IMR-90 (cell line): ENCODE data around the gene OTOGL. TPM values are rescaled to one million over a fixed set of nuclear protein-coding genes. Genes with fewer than 3 reads are reported as not detected.

Experiments
- ATAC-seq: fragments of 200-7000 bp; cut with Tn5 transposase; 2 replicates; pipeline ENCODE4 v1.9.1; 2020; ENCODE audit warnings: low read depth, mild to moderate bottlenecking, moderate library complexity
- BruUV-seq: library from RNA; stranded (reverse); fragments of 400-500 nt; replicated peaks from 2 replicates; lab custom pipeline; 2021; lab: Mats Ljungman, UMichigan
- CTCF ChIA-PET: fragments of 300-600 bp; formaldehyde crosslinking; extraction: SDS; loops from one replicate; lab custom pipeline; 2021; ENCODE audit warnings: antibody characterized with exemption; lab: Yijun Ruan, JAX
- POLR2A ChIA-PET: fragments of 300-600 bp; sonication (Branson Sonifier 250); formaldehyde crosslinking; loops from one replicate; lab custom pipeline; 2022; ENCODE audit warnings: antibody characterized with exemption; ENCODE audit not compliant: unreplicated experiment; lab: Charles Lee
- DNase-seq: peaks from one replicate; pipeline ENCODE4 v3.0.0; 2013
- H2AFZ ChIP-seq: replicated peaks from 2 replicates; pipeline ENCODE3; 2013; ENCODE audit warnings: low read length, mild to moderate bottlenecking; ENCODE audit not compliant: poor library complexity
- H2AK5ac ChIP-seq: 2 replicates; pipeline ENCODE4 v1.6.1; 2013; ENCODE audit warnings: low read depth, low read length, inconsistent platforms
- H2AK9ac ChIP-seq: replicated peaks from 2 replicates; pipeline ENCODE3; 2013; ENCODE audit warnings: mild to moderate bottlenecking, low read depth, low read length, moderate library complexity; ENCODE audit not compliant: poor library complexity
- H2BK120ac ChIP-seq: 2 replicates; pipeline ENCODE4 v1.6.1; 2013; ENCODE audit warnings: low read depth, low read length, inconsistent platforms
- H2BK15ac ChIP-seq: 3 replicates; pipeline ENCODE4 v1.6.1; 2013; ENCODE audit warnings: low read depth, low read length, inconsistent platforms
- H2BK20ac ChIP-seq: 2 replicates; pipeline ENCODE4 v1.6.1; 2013; ENCODE audit warnings: low read depth, mild to moderate bottlenecking, inconsistent platforms, low read length, moderate library complexity
- H2BK5ac ChIP-seq: 2 replicates; pipeline ENCODE4 v1.6.1; 2013; ENCODE audit warnings: mild to moderate bottlenecking, low read depth, low read length, inconsistent platforms; ENCODE audit not compliant: poor library complexity, severe bottlenecking
- H3K14ac ChIP-seq: replicated peaks from 2 replicates; pipeline ENCODE4 v1.6.1; 2013; ENCODE audit warnings: low read depth, low read length, inconsistent platforms
- H3K18ac ChIP-seq: 2 replicates; pipeline ENCODE4 v1.6.1; 2013; ENCODE audit warnings: low read depth, low read length, control low read depth
- H3K23ac ChIP-seq: 2 replicates; pipeline ENCODE4 v1.6.1; 2013; ENCODE audit warnings: low read depth, low read length, inconsistent platforms
- H3K27ac ChIP-seq: 2 replicates; pipeline ENCODE4 v1.5.1; 2013; ENCODE audit warnings: mild to moderate bottlenecking, control low read depth, low read length; ENCODE audit not compliant: insufficient read depth
- H3K27me3 ChIP-seq: 2 replicates; pipeline ENCODE4 v1.6.1; 2013; ENCODE audit warnings: low read length; ENCODE audit not compliant: control insufficient read depth, insufficient read depth
- H3K36me3 ChIP-seq: 2 replicates; pipeline ENCODE4 v1.6.1; 2013; ENCODE audit warnings: low read length, mixed read lengths; ENCODE audit not compliant: control insufficient read depth, insufficient read depth
- H3K4ac ChIP-seq: 2 replicates; pipeline ENCODE4 v1.6.1; 2013; ENCODE audit warnings: low read depth, low read length, inconsistent platforms
- H3K4me1 ChIP-seq: 2 replicates; pipeline ENCODE4 v1.6.1; 2013; ENCODE audit warnings: low read length, mixed read lengths; ENCODE audit not compliant: control insufficient read depth, insufficient read depth
- H3K4me2 ChIP-seq: 2 replicates; pipeline ENCODE4 v1.6.1; 2013; ENCODE audit warnings: low read depth, mild to moderate bottlenecking, control low read depth, low read length, moderate library complexity
- H3K4me3 ChIP-seq: 2 replicates; pipeline ENCODE4 v1.5.1; 2013; ENCODE audit warnings: low read depth, mild to moderate bottlenecking, control low read depth, low read length, moderate library complexity; ENCODE audit not compliant: insufficient read depth
- H3K56ac ChIP-seq: 2 replicates; pipeline ENCODE4 v1.6.1; 2013; ENCODE audit warnings: low read length, inconsistent platforms; ENCODE audit not compliant: insufficient read depth; ENCODE audit errors: extremely low read depth
- H3K79me1 ChIP-seq, 2 experiments: 2 replicates each; pipeline ENCODE4 v1.6.1; 2013; ENCODE audit warnings: low read length in 2 of 2, inconsistent platforms in 1 of 2, low read depth in 1 of 2
- H3K9ac ChIP-seq: 2 replicates; pipeline ENCODE4 v1.6.1; 2013; ENCODE audit warnings: low read depth, low read length, control low read depth
- H3K9me1 ChIP-seq: 2 replicates; pipeline ENCODE4 v1.6.1; 2013; ENCODE audit warnings: low read length, inconsistent platforms; ENCODE audit not compliant: insufficient read depth
- H3K9me3 ChIP-seq: 2 replicates; pipeline ENCODE4 v1.6.1; 2013; ENCODE audit warnings: low read length; ENCODE audit not compliant: control insufficient read depth, insufficient read depth
- H4K20me1 ChIP-seq: 2 replicates; pipeline ENCODE4 v1.6.1; 2013; ENCODE audit warnings: low read length, inconsistent platforms; ENCODE audit not compliant: insufficient read depth
- H4K5ac ChIP-seq: 2 replicates; pipeline ENCODE4 v1.6.1; 2013; ENCODE audit warnings: mild to moderate bottlenecking, low read depth, low read length, control low read depth
- H4K8ac ChIP-seq, 2 experiments: 2 replicates each; pipeline ENCODE4 v1.6.1; 2013; ENCODE audit warnings: low read depth in 2 of 2, low read length in 2 of 2, control low read depth in 1 of 2, inconsistent platforms in 1 of 2
- H4K91ac ChIP-seq: 2 replicates; pipeline ENCODE4 v1.6.1; 2013; ENCODE audit warnings: low read depth, low read length, inconsistent platforms; ENCODE audit not compliant: insufficient read depth
- BHLHE40 ChIP-seq: fragments of 150-350 bp; IDR thresholded peaks from 2 replicates; pipeline ENCODE4 v1.6.1; 2016; ENCODE audit warnings: mild to moderate bottlenecking, low read depth, low read length
- CEBPB ChIP-seq: IDR thresholded peaks from 2 replicates; pipeline ENCODE4 v1.6.1; 2012; ENCODE audit warnings: low read depth, low read length, improper control_type of control experiment
- CHD1 ChIP-seq: IDR thresholded peaks from 2 replicates; pipeline ENCODE4 v1.6.1; 2012; ENCODE audit warnings: low read depth, low read length, improper control_type of control experiment
- CTCF ChIP-seq: conservative IDR thresholded peaks from 2 replicates; pipeline ENCODE4 v1.5.1; 2012; ENCODE audit warnings: mild to moderate bottlenecking, low read depth, low read length, improper control_type of control experiment
- FOS ChIP-seq: fragments of 150-350 bp; IDR thresholded peaks from 2 replicates; pipeline ENCODE4 v1.6.1; 2016; ENCODE audit warnings: low read depth, low read length
- MAFK ChIP-seq: IDR thresholded peaks from 2 replicates; pipeline ENCODE4 v1.6.1; 2012; ENCODE audit warnings: low read depth, low read length, improper control_type of control experiment
- MAZ ChIP-seq: IDR thresholded peaks from 2 replicates; pipeline ENCODE4 v1.6.1; 2012; ENCODE audit warnings: low read depth, mild to moderate bottlenecking, low read length, improper control_type of control experiment, moderate library complexity, borderline replicate concordance
- MXI1 ChIP-seq: IDR thresholded peaks from 2 replicates; pipeline ENCODE4 v1.6.1; 2012; ENCODE audit warnings: low read depth, mild to moderate bottlenecking, low read length, moderate library complexity, borderline replicate concordance
- NFE2L2 ChIP-seq: fragments of 150-350 bp; IDR thresholded peaks from 2 replicates; pipeline ENCODE4 v1.6.1; 2016; ENCODE audit warnings: low read depth, mild to moderate bottlenecking, low read length
- POLR2A ChIP-seq: IDR thresholded peaks from 2 replicates; pipeline ENCODE4 v1.6.1; 2012; ENCODE audit warnings: mild to moderate bottlenecking, low read depth, low read length
- RAD21 ChIP-seq: IDR thresholded peaks from 2 replicates; pipeline ENCODE4 v1.6.1; 2012; ENCODE audit warnings: low read length, improper control_type of control experiment
- RCOR1 ChIP-seq: IDR thresholded peaks from 2 replicates; pipeline ENCODE4 v1.6.1; 2012; ENCODE audit warnings: mild to moderate bottlenecking, low read length, improper control_type of control experiment; ENCODE audit not compliant: insufficient replicate concordance
- RFX5 ChIP-seq: IDR thresholded peaks from 2 replicates; pipeline ENCODE4 v1.8.0; 2012; ENCODE audit warnings: low read depth, mild to moderate bottlenecking, low read length, moderate library complexity
- SMC3 ChIP-seq: fragments of 150-350 bp; IDR thresholded peaks from 2 replicates; pipeline ENCODE4 v1.6.1; 2016; ENCODE audit warnings: low read depth, mild to moderate bottlenecking, antibody characterized with exemption, low read length, moderate library complexity
- WGBS, 2 experiments: methylation state at CpG; one replicate each; pipeline versions ENCODE4 v1.1.5 to v1.1.7; 2013; ENCODE audit warnings: missing lambda C conversion rate in 2 of 2; ENCODE audit not compliant: insufficient read length in 1 of 2; ENCODE audit errors: extremely low coverage in 2 of 2; 5-methylcytosine and 5-hydroxymethylcytosine counted together
- dilution Hi-C: fragments of 300-500 bp; cut with HindIII; formaldehyde crosslinking; loops from one replicate; pipeline ENCODE4 v1.14.3; 2018; ENCODE audit warnings: low sequenced_read_pairs; ENCODE audit not compliant: unreplicated experiment
- in situ Hi-C: fragments of 300-500 bp; cut with MboI; formaldehyde crosslinking; loops from 3 replicates; pipeline ENCODE4 v1.14.3; 2019; ENCODE audit warnings: low sequenced_read_pairs, inconsistent platforms, mixed read lengths
- intact Hi-C: fragments of 100-400 bp; cut with micrococcal nuclease; formaldehyde crosslinking; loops from 2 replicates; pipeline ENCODE4 v1.10.0; 2022
- polyA plus RNA-seq, 3 experiments: library from polyadenylated mRNA; depleted of rRNA; stranded (reverse); fragments of >200 nt; gene quantifications; 2 replicates each; pipeline ENCODE4 v1.2.3, GENCODE V29; 2012; ENCODE audit warnings: low replicate concordance in 1 of 3
- total RNA-seq: library from RNA; depleted of rRNA; stranded (reverse); fragments of >200 nt; gene quantifications from 2 replicates; pipeline ENCODE4 v1.2.3, GENCODE V29; 2012
- TF ChIP-seq, protein P1 (sequence below): fragments of 150-350 bp; IDR thresholded peaks from 2 replicates; pipeline ENCODE4 v1.6.1; 2017; ENCODE audit warnings: mild to moderate bottlenecking, antibody characterized with exemption, low read length, low read depth

OTOGL gene
- total and polyA plus RNA-seq, 2 of the 4 experiments (the other 2 are of a cell fraction), result 0.10 to 0.18 TPM

- CTCF ChIA-PET, result no interaction called here
Observed at GRCh38 chr12:80264891-80265290, 165.6 kb downstream of the OTOGL start.

More at GRCh38 chr12:80264891-80265290, 165.6 kb downstream of the OTOGL start:
- H3K4me2 ChIP-seq, result no peak overlapping the region
- no peak overlapping the region for H4K5ac ChIP-seq
- H2BK120ac ChIP-seq, result no peak overlapping the region
- no peaks in the 10 kb centered on the region for H4K20me1 ChIP-seq
- H3K56ac ChIP-seq, result no peak overlapping the region
- no peak overlapping the region for H3K14ac ChIP-seq
- BruUV-seq, result no TSS peak
- H2AK5ac ChIP-seq, result no peak overlapping the region
- H3K36me3 ChIP-seq, result no peaks in the 10 kb centered on the region
- no peak overlapping the region for H4K8ac ChIP-seq
- H3K4me1 ChIP-seq, result peaks cover 6% of the 10 kb centered on the region
- no peak overlapping the region for H2BK15ac ChIP-seq
- no peak overlapping the region for H2AFZ ChIP-seq
- ATAC-seq (no peak), DNase-seq (no peak)
- H2AK9ac ChIP-seq, result no peak overlapping the region
- no peak overlapping the region for H2BK20ac ChIP-seq
- no peaks in the 10 kb centered on the region for H3K27me3 ChIP-seq
- intact Hi-C loops (loop anchor here (2.0 to 5.0 kb wide), 3 partner anchors 38 to 378 kb away; no protein-coding TSS in a partner anchor), in situ Hi-C loops (loop anchor here (5.0 to 10.0 kb wide), 2 partner anchors 63 to 860 kb away; no protein-coding TSS in a partner anchor), dilution Hi-C loops (no loop called here)
- no peaks in the 10 kb centered on the region for H3K9me3 ChIP-seq
- H3K4me3 ChIP-seq, result no peak overlapping the region
- no peak overlapping the region for H4K91ac ChIP-seq
- H3K18ac ChIP-seq, result no peak overlapping the region
- no peak overlapping the region for H3K9ac ChIP-seq
- TF ChIP-seq, protein P1, sequence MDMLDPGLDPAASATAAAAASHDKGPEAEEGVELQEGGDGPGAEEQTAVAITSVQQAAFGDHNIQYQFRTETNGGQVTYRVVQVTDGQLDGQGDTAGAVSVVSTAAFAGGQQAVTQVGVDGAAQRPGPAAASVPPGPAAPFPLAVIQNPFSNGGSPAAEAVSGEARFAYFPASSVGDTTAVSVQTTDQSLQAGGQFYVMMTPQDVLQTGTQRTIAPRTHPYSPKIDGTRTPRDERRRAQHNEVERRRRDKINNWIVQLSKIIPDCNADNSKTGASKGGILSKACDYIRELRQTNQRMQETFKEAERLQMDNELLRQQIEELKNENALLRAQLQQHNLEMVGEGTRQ, result no peak
- TF ChIP-seq RAD21 (no peak), CEBPB (no peak), NFE2L2 (no peak), CHD1 (no peak), MAZ (no peak), CTCF (no peak), BHLHE40 (no peak), POLR2A (no peak), MXI1 (no peak), RCOR1 (no peak), SMC3 (no peak), FOS (no peak), RFX5 (no peak), MAFK (no peak)
- H3K4ac ChIP-seq, result no peak overlapping the region
- H3K27ac ChIP-seq, result no peak overlapping the region
- H3K9me1 ChIP-seq, result no peaks in the 10 kb centered on the region
- POLR2A ChIA-PET, result no interaction called here
- no peaks in the 10 kb centered on the region for H3K79me1 ChIP-seq
- no peak overlapping the region for H3K23ac ChIP-seq
- H2BK5ac ChIP-seq, result no peak overlapping the region
- 100% methylated on average over 2 of the region's 5 CpGs; no CpG with 5 or more reads in 1 of the 2 experiments for WGBS, 2 experiments
